GM23248 (cell line): ENCODE measurements around the gene OR52L1.

Experiments
- EZH2 ChIP-seq: fragments of 200-600 bp; sonication (generic); IDR thresholded peaks from 2 replicates; pipeline ENCODE4 v1.6.1; 2018; ENCODE audit warnings: antibody characterized with exemption, mild to moderate bottlenecking; ENCODE audit not compliant: insufficient read depth, poor library complexity, severe bottlenecking
- EZH2phosphoT487 ChIP-seq: fragments of 200-600 bp; sonication (generic); IDR thresholded peaks from 2 replicates; pipeline ENCODE4 v1.6.1; 2018; ENCODE audit warnings: antibody characterized with exemption, moderate library complexity, mild to moderate bottlenecking, low read depth; ENCODE audit not compliant: insufficient read depth

- TF ChIP-seq EZH2 (no peak), EZH2phosphoT487 (no peak)
Measured at GRCh38 chr11:6002202-6002699, 15.5 kb upstream of the OR52L1 start.
